Stimulated activated CD4-positive, alpha-beta T cell treated with anti-CD3 and anti-CD28 coated beads, Interleukin-15, amount 100 ng/mL, for 1 hour (primary cell): ENCODE results near the gene FBN2.

Experiments
- DNase-seq, 2 donors: peaks; one replicate each; pipeline ENCODE4 v3.0.0-alpha.2; 2020; ENCODE audit warnings: low read depth in 1 of 2, low spot score in 1 of 2

Gene FBN2

DNA sequence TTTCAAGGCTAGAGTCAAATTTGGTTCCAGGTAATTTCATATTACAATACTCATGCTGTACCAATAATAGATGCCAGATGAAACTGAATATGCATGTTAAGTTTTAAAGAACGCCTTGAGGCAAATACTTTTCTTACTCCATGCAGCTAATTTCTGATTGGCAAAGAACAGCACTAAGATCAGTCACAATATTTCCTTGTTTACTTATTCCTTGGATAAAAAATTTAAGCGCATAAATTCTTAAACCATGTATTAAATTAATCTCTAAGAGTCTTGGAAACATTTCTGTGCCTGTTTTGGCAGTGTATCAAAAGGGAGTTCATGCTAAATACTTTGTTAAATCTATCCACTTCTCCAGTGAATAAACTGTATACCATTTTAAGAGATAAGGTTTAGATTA is 281.0 kb downstream of the FBN2 start:
- DNase-seq = no peak

- no peak for DNase-seq
Measured at GRCh38 chr5:128254789-128255188, 283.3 kb downstream of the FBN2 start.

DNA sequence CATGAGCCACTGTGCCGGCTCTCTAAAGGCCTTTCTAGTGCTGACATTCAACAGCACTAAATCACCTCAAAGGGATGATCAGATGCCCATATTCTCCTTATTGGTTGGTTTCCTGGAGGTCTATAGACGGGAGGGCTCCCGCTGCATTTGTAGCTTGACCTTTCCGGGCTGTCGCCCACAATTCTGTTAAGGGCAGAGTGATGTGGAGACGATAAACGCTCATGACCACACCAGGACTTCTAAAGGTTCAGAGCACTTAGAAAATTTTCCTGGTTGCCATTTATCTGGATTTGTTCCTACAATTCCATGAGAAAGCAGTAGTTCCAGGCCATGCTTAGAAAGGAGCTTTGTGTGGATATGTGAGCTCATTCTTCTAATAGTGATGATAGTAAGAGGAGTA is 284.2 kb downstream of the FBN2 start:
- no peak for DNase-seq

- DNase-seq = no peak
Measured at GRCh38 chr5:128253161-128253560, 284.9 kb downstream of the FBN2 start.

GRCh38 chr5:128252756-128253155 is 285.3 kb downstream of the FBN2 start:
- no peak for DNase-seq

DNA sequence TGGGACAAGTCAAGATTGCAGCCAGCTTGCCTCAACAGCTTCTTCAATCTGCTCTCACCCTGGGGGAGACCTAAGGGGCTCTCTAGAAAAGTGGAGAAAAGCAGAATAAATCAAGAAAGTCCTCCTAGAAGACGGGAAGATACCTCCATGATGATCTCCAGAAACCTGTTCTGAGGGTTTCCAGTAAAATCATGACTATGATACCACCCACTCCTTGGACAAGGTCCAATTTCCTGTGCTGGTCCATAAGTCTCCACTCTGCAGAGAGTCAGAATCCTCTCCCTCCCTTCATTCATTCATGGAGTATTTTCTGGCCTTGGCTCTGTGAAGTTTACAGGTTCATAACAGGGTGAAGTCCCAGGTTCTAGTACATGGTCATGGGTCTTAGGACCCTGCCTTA is 285.8 kb downstream of the FBN2 start:
- DNase-seq = no peak

DNA sequence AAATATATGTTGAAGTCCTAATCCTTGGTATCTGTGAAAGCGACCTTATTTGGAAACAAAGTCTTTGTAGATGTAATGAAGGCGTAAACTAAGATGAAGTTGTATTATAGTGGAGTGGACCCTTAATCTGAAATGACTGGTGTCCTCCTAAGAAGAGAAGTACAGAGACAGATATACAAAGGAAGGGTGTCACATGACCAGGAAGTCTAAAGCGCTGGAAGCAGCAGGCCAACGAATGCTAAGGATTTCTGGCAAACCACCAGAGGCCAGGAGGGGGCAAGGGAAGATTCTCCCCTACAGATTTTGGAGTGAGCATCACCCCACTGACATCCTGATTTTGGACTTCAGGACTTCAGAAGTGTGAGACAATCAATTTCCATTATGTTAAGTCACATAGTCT is 292.1 kb downstream of the FBN2 start:
- DNase-seq = no peak

- DNase-seq = no peak
Measured at GRCh38 chr5:128243958-128244582, 294.0 kb downstream of the FBN2 start.

- DNase-seq = no peak
Measured at GRCh38 chr5:128241051-128241695, 296.9 kb downstream of the FBN2 start.

DNA sequence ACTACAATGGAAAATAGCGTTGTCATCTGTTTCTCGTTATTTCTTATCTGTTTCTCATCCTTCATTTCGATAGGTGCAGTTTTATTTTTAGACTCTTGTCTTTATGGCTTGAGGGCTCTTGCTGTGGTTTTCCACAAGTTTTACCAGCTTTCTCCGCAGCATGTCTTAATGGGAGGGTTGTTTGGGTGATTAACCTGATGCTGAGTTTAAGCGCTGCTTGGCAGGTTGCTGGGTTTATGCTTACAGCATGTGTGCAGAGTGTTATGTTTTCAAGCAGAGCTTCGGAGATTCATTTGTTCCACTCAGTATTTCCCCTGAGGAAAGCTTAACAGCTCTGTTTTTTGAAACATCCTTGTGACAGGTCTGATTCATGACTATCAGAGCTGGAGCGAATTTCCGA is 300.5 kb downstream of the FBN2 start:
- DNase-seq = no peak

- DNase-seq = no peak
Measured at GRCh38 chr5:128237000-128237399, 301.0 kb downstream of the FBN2 start.

- DNase-seq = no peak
Measured at GRCh38 chr5:128236334-128236733, 301.7 kb downstream of the FBN2 start.

- DNase-seq = no peak
Measured at GRCh38 chr5:128234928-128235641, 303.0 kb downstream of the FBN2 start.

DNA sequence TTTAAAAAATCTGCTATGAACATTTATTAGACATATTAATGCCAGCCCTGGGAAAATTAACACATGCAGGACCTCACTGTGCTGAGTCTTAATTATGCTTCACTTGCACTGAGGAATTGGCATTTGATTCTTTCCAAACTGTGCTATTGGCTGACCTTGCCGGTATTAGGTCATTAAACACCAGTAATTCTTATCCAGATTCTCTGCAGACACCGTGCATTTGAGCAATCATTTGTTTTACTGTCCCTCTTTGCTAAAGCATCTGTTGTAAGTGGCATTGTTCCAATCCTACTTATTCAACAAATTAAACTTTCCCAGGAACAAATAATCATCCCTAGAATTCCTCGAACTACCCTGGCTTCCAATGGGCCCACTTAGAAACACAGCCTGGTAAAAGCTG is 309.5 kb downstream of the FBN2 start:
- no peak for DNase-seq

- no peak for DNase-seq
Measured at GRCh38 chr5:128228008-128228407, 310.0 kb downstream of the FBN2 start.

GRCh38 chr5:128225245-128226030 is 312.6 kb downstream of the FBN2 start:
- DNase-seq = no peak

DNA sequence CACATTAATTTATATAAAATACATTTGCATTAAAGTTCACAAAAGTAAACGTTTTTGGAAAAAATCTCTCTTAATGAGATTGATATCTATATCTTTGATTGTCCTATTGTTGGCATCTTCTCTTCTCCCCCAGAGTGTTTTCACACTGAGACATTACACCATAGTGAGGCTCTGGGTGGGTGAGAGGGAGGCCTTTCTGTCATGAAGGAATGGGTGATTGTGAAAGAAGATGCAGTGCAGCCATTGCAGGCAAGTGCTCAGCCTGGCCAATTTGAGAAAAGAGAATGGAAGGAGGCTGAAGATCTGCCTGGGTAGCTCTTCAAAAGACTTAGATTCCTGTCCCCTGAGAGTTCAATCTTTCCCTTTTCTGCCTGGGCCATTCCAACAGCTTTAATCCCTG is 313.7 kb downstream of the FBN2 start:
- no peak for DNase-seq

DNA sequence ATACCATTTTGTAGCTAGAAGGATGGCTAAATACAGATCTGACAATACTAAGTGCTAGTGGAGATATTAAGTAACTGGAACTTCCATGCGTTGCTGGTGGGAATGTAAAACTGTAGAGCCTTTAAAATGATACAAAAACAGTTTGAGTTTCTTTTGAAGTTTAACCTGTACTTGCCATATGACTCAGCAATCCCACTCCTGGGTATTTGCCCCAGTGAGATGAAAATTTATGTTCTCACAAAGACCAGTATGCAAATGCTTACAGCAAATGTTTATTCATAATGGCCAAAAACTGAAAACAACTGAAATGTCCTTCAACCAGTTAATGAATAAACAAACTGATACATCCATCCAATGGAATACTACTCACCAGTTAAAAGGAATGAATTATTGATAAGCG is 317.2 kb downstream of the FBN2 start:
- no peak for DNase-seq

DNA sequence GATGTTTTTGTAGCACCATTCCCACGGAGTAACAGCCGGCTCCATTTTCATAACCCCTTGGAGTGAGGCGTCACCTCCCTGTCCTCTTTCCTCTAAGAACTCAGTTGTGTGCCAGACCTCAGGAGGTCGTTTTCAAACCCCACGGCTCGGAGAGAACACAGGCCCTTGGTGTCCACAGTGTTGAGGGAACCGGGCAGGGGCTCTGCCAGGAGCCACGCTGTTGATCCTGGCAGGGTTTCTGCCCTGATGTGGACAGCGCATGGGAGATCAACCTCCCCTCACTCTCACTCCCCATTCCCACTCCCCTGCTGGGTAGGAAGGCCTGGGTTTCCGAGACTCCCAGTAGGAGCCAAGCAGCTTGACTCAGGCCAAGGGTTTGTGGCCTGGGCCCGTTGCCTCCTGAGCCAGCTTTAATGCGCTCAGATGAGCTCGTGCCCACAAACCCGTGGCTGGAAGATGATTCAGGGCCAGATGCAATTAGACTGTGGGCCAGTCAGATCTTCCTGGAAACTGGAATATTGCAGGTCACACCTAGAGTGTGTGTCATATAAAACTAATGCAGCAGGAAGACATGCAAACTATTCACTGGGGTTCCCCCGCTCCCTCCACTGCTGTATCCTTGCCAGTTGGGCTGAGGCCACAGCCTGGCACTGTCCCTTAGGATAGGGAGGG is 321.0 kb downstream of the FBN2 start:
- DNase-seq = no peak

DNA sequence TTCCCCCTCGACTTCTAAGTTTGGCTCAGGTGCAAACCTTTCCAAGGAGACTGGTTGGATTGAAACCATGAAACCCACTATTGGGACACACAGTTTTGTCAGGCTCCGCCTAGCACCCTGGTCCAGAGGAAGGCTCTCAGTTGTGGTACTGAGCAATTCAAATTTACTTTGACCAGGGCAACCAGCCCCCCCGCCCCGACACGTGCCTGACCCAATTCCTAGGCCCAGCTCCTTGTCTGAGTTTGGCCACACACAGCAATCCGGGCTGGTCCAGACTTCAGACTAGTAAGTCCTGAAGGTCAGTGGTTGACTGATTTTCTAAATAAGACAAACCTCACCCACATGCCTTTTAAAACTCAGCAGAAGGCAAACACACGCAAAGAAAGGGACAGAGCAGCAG is 321.8 kb downstream of the FBN2 start:
- no peak for DNase-seq

GRCh38 chr5:128213833-128214232 is 324.2 kb downstream of the FBN2 start:
- DNase-seq = no peak
